Ovary (tissue), 3 donors: ENCODE results near the gene SNAI3.

Experiments
- CTCF ChIP-seq, 3 donors: fragments of 450-650 bp in 2 of 3; fragments of 200-600 bp in 1 of 3; IDR thresholded peaks; one replicate each; pipeline versions ENCODE4 v1.5.1 to v1.8.0; 2016 to 2022; ENCODE audit warnings: antibody characterized with exemption in 3 of 3, mild to moderate bottlenecking in 1 of 3
- EP300 ChIP-seq: sonication (generic); formaldehyde crosslinking; IDR thresholded peaks from one replicate; pipeline ENCODE4 v1.6.1; 2017; ENCODE audit warnings: antibody characterized with exemption
- donor health status: DM: no; HTN: no; CAD: no.

GRCh38 chr16:88730632-88731607 lies 44.6 kb upstream of the SNAI3 start:
- TF ChIP-seq CTCF (IDR thresholded peaks at IDR 0.05) (no peak), EP300 (no peak)
